Measurements from ENCODE around the gene MYBPC1.

GRCh38 chr12:101722392-101722791, 127.6 kb downstream of the MYBPC1 start:
- TF ChIP-seq CTCF (IDR thresholded peaks at IDR 0.05) (no peak), POLR2AphosphoS5 (IDR thresholded peaks at IDR 0.05; ENCODE audit: insufficient read depth in 1 of 2, low read depth in 1 of 2) (no peak), POLR2A (IDR thresholded peaks at IDR 0.05) (no peak)
